GM12865 (cell line): ENCODE data around the gene AK8.

Experiments
- DNase-seq: peaks from one replicate; pipeline ENCODE4 v3.0.0; 2010; ENCODE audit warnings: low read depth
- H3K4me3 ChIP-seq: 2 replicates; pipeline ENCODE4 v1.5.1; 2011; ENCODE audit warnings: mild to moderate bottlenecking, low read depth, low read length, control low read depth
- TF ChIP-seq, protein P1 (sequence below): IDR thresholded peaks from 2 replicates; pipeline ENCODE4 v1.5.1; 2011; ENCODE audit warnings: low read length, control low read depth, low read depth, inconsistent platforms; ENCODE audit not compliant: insufficient read depth; ENCODE audit errors: missing control alignments

AK8 gene

GRCh38 chr9:132909311-132909710, 31.2 kb upstream of the AK8 start:
- no peak overlapping the region for H3K4me3 ChIP-seq
- TF ChIP-seq, protein P1, sequence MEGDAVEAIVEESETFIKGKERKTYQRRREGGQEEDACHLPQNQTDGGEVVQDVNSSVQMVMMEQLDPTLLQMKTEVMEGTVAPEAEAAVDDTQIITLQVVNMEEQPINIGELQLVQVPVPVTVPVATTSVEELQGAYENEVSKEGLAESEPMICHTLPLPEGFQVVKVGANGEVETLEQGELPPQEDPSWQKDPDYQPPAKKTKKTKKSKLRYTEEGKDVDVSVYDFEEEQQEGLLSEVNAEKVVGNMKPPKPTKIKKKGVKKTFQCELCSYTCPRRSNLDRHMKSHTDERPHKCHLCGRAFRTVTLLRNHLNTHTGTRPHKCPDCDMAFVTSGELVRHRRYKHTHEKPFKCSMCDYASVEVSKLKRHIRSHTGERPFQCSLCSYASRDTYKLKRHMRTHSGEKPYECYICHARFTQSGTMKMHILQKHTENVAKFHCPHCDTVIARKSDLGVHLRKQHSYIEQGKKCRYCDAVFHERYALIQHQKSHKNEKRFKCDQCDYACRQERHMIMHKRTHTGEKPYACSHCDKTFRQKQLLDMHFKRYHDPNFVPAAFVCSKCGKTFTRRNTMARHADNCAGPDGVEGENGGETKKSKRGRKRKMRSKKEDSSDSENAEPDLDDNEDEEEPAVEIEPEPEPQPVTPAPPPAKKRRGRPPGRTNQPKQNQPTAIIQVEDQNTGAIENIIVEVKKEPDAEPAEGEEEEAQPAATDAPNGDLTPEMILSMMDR = no peak
- no peak for DNase-seq

DNA sequence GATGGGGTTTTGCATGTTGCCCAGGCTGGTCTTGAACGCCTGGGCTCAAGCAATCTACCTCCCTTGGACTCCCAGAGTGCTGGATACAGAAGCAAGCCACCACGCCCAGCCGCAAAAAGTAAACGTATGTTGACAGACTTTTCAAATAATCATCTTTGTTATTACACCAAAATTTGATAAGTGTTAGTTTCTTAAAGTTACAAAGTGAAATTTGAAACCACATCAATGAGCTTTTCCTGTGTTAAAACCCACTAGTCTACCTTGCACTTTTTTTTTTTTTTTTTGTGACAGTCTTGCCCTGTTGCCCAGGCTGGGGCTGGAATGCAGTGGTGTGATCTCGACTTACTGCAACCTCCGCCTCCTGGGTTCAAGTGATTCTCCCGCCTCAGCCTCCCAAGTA, 30.6 kb upstream of the AK8 start:
- TF ChIP-seq, protein P1 = no peak
- no peak overlapping the region for H3K4me3 ChIP-seq
- no peak for DNase-seq

DNA sequence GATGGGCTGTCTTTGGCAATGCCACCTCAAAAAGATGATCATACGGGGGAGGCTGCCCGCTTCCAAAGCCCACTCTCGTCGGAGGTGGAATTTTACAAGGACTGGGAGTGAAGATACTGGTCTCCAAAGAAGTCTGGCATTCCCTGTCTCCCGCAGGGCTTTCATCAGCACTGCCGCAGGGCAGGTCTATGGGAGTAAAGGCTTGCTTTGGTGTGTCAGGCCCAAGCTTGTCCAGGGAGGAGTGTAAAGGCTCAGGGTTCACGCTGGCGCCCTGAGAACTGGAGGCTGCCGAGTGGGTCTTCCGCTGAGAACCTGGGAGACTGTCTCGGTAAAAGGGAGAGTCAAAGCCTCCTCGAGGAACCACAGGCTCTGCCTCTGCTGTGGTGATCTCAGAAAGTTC, 27.6 kb upstream of the AK8 start:
- no peak overlapping the region for H3K4me3 ChIP-seq
- TF ChIP-seq, protein P1 = no peak
- no peak for DNase-seq

DNA sequence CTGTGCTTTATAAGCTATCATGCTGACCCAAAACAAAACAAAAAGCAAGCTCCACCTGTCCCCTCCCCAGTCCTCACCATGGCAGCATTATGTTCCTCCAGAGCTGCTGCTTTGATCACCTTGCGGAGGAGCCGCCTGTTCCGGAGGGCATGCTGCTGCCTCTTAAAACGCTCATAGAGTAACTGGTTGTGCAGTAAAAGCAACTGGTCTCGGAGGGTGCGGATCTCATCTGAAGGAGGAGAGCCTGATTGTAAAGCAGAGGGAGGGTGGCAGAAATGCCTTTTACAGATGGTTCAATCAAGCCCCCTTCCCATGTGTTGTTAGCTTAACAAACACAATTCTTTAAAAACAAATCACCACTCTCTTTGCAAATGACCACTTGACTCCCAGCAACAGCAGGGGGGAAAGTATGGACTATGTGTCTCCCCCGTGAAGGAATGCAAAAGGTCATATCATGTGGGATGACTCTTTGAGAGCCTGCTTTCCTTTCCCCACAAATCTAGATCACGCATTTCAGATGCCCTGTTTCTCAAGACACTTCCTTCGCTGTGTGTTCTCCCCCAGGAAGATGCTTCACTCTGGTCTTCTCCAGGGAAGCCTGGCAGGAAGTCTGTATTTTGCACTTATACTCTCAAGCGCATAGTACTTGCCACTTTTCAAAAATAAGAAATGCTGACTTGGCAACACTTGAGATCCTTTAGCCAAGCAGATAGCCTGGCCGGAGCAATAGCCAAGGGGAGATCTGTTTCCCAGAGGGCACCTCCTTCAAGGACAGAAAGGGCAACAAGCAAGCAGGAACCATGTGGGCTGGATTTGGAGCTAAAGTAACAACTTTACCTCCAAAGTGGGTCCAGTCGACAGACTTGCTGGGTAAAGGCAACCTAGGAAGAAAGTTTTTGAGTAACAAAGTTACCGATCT, 25.7 kb upstream of the AK8 start:
- DNase-seq = no peak
- H3K4me3 ChIP-seq = no peak overlapping the region

GRCh38 chr9:132901858-132902831, 24.1 kb upstream of the AK8 start:
- H3K4me3 ChIP-seq = no peak overlapping the region
- TF ChIP-seq, protein P1 = peak; percentile 85
- DNase-seq = peak; percentile 82

More for the DNA sequence above, 25.7 kb upstream of the AK8 start:
- TF ChIP-seq, protein P1 = no peak

DNA sequence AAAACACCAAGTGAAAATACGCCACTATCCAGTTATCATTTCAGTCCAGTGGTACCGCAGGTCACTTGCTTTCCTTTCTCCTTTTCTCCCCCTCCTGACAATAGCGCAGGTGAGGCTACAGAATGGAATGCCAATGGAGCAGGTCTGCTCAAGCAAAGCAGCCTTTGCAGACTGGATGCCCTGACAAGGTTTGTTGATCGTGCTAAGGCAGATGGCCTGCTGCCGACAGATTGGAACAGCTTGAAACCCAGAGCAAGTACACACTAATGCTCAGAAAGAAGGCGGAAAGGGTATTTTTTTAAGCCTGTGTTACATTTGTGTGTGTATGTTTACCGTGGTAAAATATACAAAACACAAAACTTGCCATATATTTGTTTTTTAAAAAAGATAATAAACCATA, 20.0 kb upstream of the AK8 start:
- DNase-seq = no peak
- TF ChIP-seq, protein P1 = no peak
- H3K4me3 ChIP-seq = no peak overlapping the region
